ENCODE results near the gene HYAL3. TPM values are rescaled to one million over a fixed set of nuclear protein-coding genes. Genes with fewer than 3 reads are reported as not detected.

The HYAL3 gene
- total and polyA plus RNA-seq, 2 of the 13 experiments (the other 11 are each of a cell fraction or from before 2014, with no cell fraction given): 5.5 to 10.4 TPM

DNA sequence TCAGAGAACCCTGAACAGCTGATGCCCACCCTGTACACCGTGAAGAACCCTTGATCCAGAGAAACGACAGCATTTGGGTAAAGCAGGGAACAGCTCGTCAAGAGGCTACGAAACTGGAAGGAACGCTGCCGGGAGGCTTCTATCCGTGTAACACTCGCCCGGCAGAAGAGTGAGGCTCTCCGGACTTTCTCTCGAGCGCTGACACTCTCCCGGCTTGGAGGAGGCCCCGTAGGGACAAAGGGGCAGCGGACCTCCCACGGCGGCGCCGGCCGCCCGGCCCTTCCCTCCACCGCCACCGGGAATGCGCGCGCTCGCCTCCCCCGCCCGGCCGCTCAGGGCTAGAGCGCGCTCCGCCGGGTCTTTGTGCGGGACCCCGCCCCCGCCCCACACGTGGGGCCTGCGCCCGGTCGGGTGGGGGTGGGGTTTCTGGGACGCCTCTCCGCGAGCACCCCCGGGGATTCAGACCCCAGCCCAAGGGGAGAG lies 21.7 kb upstream of the HYAL3 start (continued):
- TF ChIP-seq ZNF766 (CRISPR knock-in tag; IDR thresholded peaks at IDR 0.05; ENCODE audit: borderline replicate concordance): no peak
- TF ChIP-seq, protein P1, sequence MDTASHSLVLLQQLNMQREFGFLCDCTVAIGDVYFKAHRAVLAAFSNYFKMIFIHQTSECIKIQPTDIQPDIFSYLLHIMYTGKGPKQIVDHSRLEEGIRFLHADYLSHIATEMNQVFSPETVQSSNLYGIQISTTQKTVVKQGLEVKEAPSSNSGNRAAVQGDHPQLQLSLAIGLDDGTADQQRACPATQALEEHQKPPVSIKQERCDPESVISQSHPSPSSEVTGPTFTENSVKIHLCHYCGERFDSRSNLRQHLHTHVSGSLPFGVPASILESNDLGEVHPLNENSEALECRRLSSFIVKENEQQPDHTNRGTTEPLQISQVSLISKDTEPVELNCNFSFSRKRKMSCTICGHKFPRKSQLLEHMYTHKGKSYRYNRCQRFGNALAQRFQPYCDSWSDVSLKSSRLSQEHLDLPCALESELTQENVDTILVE (CRISPR knock-in tag; IDR thresholded peaks at IDR 0.05): no peak
- no peak; the same call in 1 of the 2 replicates for TF ChIP-seq HIVEP1 (CRISPR knock-in tag; IDR thresholded peaks at IDR 0.05)
- peak; percentile 79 for TF ChIP-seq ZNF563 (CRISPR knock-in tag; IDR thresholded peaks at IDR 0.05)
- peak; percentile 30; the same call in 1 of the 2 replicates for TF ChIP-seq HDAC1 (CRISPR knock-in tag; IDR thresholded peaks at IDR 0.05)
- TF ChIP-seq, protein P2, sequence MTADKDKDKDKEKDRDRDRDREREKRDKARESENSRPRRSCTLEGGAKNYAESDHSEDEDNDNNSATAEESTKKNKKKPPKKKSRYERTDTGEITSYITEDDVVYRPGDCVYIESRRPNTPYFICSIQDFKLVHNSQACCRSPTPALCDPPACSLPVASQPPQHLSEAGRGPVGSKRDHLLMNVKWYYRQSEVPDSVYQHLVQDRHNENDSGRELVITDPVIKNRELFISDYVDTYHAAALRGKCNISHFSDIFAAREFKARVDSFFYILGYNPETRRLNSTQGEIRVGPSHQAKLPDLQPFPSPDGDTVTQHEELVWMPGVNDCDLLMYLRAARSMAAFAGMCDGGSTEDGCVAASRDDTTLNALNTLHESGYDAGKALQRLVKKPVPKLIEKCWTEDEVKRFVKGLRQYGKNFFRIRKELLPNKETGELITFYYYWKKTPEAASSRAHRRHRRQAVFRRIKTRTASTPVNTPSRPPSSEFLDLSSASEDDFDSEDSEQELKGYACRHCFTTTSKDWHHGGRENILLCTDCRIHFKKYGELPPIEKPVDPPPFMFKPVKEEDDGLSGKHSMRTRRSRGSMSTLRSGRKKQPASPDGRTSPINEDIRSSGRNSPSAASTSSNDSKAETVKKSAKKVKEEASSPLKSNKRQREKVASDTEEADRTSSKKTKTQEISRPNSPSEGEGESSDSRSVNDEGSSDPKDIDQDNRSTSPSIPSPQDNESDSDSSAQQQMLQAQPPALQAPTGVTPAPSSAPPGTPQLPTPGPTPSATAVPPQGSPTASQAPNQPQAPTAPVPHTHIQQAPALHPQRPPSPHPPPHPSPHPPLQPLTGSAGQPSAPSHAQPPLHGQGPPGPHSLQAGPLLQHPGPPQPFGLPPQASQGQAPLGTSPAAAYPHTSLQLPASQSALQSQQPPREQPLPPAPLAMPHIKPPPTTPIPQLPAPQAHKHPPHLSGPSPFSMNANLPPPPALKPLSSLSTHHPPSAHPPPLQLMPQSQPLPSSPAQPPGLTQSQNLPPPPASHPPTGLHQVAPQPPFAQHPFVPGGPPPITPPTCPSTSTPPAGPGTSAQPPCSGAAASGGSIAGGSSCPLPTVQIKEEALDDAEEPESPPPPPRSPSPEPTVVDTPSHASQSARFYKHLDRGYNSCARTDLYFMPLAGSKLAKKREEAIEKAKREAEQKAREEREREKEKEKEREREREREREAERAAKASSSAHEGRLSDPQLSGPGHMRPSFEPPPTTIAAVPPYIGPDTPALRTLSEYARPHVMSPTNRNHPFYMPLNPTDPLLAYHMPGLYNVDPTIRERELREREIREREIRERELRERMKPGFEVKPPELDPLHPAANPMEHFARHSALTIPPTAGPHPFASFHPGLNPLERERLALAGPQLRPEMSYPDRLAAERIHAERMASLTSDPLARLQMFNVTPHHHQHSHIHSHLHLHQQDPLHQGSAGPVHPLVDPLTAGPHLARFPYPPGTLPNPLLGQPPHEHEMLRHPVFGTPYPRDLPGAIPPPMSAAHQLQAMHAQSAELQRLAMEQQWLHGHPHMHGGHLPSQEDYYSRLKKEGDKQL (CRISPR knock-in tag; IDR thresholded peaks at IDR 0.05; ENCODE audit: low read depth): 0 out of 2 replicates have a peak, but pooled peaks have one; percentile 13
- TF ChIP-seq ZNF570 (CRISPR knock-in tag; IDR thresholded peaks at IDR 0.05; ENCODE audit: borderline replicate concordance): no peak
- TF ChIP-seq RBFOX2 (IDR thresholded peaks at IDR 0.05; ENCODE audit: low read depth, low read length): no peak; the same call in 1 of the 2 replicates
- TF ChIP-seq, protein P3, sequence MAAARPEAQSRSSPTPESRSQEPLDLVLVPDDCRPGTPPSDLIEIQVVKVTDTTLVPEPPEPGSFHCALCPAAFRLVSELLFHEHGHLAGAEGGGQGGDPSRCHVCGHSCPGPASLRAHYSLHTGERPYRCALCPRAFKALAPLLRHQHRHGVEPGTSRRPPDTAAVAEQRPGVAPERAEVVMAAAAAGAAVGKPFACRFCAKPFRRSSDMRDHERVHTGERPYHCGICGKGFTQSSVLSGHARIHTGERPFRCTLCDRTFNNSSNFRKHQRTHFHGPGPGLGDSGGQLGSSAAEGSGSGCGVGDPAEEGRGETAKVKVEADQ (CRISPR knock-in tag; IDR thresholded peaks at IDR 0.05; ENCODE audit: borderline replicate concordance): no peak
- no peak for TF ChIP-seq CBX5 (CRISPR knock-in tag; IDR thresholded peaks at IDR 0.05; ENCODE audit: borderline replicate concordance)
- TF ChIP-seq, protein P4, sequence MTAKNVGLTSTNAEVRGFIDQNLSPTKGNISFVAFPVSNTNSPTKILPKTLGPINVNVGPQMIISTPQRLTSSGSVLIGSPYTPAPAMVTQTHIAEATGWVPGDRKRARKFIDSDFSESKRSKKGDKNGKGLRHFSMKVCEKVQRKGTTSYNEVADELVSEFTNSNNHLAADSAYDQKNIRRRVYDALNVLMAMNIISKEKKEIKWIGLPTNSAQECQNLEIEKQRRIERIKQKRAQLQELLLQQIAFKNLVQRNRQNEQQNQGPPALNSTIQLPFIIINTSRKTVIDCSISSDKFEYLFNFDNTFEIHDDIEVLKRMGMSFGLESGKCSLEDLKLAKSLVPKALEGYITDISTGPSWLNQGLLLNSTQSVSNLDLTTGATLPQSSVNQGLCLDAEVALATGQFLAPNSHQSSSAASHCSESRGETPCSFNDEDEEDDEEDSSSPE (CRISPR knock-in tag; IDR thresholded peaks at IDR 0.05): peak; percentile 32; the same call in 1 of the 2 replicates
- TF ChIP-seq MED1 (CRISPR knock-in tag; IDR thresholded peaks at IDR 0.05): no peak; the same call in 1 of the 2 replicates
- TF ChIP-seq PLRG1 (conservative IDR thresholded peaks at IDR 0.05): no peak
- peak; percentile 21; the same call in 1 of the 2 replicates for TF ChIP-seq TFDP1 (CRISPR knock-in tag; IDR thresholded peaks at IDR 0.05; ENCODE audit: borderline replicate concordance)
- peak; percentile 42; the same call in 1 of the 2 replicates for TF ChIP-seq SALL2 (CRISPR knock-in tag; IDR thresholded peaks at IDR 0.05)
- no peak for TF ChIP-seq ZNF598 (CRISPR knock-in tag; IDR thresholded peaks at IDR 0.05; ENCODE audit: borderline replicate concordance)
- 0 out of 2 replicates have a peak, but pooled peaks have one; percentile 17 for TF ChIP-seq E2F1 (CRISPR knock-in tag; IDR thresholded peaks at IDR 0.05)
- TF ChIP-seq ZNF207 (IDR thresholded peaks at IDR 0.05; ENCODE audit: borderline replicate concordance): no peak
